ENCODE measurements around the gene KDM7A.

KDM7A gene

GRCh38 chr7:140050100-140050499, 126.7 kb downstream of the KDM7A start:
- no peak for DNase-seq

GRCh38 chr7:140049339-140050024, 127.3 kb downstream of the KDM7A start:
- no peak for DNase-seq

DNA sequence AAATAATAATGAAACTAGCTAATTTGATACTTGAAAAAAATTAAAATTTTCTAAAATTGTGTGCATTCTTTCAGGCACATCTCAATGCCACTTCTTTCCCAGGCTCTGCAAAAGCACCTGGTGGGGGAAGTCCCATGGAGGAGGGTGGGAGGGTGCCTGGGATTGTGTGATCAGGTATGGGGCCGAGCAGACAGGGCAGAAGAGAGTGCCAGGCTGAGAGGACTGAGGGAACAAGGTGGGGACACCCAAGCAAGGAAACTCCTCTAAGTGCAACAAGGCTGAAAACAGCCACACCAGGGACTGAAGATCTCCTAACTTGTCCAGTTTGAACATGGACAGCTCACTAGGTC, 127.8 kb downstream of the KDM7A start:
- DNase-seq, result no peak

DNA sequence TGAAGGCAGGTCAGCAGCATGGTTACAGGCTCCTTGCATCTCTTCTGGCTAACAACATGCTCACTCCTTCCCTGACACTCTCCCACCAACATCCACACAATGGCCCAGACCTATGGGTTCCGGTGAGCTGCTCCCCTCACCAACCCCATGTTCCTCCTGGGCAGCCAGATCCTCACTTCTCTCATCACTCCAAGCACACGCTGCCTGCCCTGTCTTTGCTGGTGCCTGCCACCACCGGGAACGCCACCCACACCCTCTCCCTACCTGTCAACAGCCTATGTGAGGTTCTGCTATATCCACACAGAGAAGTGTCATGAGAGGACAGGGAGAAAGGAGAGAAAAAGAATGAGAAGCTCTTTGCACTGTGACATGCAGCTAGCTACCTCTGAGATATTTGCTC, 128.6 kb downstream of the KDM7A start:
- DNase-seq, result no peak

DNA sequence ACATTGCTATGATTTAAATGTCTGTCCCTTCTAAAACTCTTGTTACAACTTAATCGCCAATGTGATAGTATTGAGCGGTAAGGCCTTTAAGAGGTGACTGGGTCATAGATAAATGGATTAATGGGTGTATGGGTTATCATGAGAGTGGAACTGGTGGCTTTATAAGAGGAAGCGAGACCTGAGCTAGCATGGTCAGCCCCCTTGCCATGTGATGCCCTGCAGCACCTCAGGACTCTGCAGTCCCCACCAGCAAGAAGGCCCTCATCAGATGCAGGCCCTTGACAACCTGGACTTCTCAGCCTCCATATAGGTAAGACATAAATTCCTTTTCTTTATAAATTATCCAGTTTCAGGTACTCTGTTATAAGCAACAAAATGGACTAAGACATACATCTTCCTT, 129.6 kb downstream of the KDM7A start:
- no peak for DNase-seq

DNA sequence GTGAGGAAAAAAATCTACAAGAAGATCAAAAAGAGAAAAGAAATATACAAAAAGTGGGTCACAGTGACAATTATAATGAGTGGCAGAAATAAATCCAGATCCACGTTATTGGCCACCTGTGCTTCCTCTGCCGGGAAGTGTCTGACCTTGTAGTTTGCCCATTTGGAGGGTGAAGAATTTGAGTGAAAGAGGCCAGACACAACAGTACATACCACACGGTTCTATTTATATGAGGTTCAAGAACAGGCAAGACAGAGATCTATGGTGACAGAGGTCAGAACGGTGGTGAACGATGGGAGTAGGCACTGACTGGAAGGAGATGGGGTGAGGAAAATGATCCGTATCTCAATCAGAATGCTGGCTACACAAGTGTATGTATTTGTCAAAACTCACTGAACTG, 131.1 kb downstream of the KDM7A start:
- no peak for DNase-seq

DNA sequence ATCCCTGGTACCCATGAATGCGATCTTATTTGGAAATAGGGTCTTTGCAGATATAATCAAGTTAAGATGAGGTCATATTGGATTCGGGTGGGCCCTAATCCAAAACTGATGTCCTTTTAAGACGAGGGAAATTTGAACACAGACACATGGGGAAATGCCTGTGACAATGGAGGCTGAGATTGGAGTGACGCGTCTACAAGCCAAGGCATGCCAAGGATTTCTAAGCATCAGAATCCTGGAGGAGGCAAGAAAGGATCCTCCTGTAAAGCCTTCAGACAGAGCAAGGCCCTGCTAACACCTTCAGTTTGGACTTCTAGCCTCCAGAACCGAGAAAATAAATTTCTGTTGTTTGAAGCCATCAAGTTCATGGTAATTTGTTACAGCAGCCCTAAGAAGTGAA, 132.5 kb downstream of the KDM7A start:
- DNase-seq, result no peak

DNA sequence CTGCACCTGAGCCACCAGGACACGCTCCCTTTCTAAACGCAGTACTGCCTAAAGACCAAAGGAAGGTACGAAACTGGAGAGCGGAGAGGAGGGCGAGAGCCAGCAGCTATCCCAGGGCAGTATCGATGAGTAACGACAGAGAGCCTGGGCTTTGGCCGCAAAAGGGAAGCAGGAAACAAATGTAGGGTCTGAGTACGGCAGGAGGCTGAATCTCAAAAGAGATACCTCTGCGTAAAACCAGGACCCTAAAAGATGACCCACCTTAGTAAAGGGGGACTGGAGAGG, 134.5 kb downstream of the KDM7A start:
- no peak for DNase-seq

GRCh38 chr7:140041659-140042385, 135.0 kb downstream of the KDM7A start:
- DNase-seq, result no peak

- no peak for DNase-seq
Measured at GRCh38 chr7:140039896-140040295, 136.9 kb downstream of the KDM7A start.

DNA sequence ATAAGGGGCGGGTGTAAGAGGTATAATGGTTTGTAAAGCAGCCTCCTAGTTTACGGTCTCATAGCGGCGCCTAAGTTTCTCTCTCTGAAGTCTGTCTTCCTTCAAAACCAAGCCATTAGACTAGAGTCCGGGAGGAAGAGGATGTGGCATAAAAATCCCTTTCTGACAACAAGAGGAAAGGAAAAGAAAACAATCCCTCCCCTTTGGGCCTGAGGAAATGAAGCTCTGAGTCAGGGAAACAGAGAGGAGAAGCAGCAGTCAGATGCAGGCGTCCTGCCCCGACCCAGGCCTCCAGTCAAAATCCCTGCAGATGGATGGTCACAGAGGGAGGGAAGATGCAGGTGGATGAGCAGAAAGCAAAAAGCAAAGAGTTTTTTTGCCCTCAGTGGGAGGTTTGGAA, 137.7 kb downstream of the KDM7A start:
- no peak for DNase-seq

DNA sequence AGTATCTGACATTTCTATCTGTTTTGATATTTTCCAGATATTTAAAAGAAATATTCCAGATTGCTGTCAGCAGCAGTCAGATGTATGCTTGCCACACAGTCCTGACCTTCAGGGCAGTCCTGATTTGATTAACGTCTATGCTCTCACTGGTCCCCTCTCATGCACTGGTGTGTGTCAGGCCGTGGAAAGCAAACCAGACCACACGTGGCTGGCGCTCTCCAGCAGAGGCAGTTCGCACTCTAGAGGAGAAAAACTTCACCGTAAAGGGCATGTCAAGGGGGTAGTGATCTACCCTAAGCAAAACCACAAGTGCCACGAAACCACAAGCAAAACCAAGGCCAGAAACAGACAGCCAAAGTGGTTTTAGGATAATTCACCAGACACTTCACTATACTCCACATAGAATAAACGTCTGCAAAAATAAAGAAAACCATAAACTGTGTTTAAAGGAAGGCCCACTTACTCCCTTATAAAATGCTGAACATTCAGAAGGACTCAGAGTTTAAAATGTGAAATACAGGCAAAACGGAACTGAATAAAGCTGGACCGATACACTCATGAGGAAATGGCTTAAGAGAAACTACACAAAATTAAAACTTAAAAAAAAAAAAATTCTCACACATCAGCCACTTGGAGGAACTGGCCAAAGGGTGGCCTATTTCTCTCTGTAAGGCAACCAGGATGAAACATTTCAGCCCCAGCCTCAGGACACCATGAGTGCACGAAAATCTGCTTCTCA, 140.4 kb downstream of the KDM7A start:
- no peak for DNase-seq

DNA sequence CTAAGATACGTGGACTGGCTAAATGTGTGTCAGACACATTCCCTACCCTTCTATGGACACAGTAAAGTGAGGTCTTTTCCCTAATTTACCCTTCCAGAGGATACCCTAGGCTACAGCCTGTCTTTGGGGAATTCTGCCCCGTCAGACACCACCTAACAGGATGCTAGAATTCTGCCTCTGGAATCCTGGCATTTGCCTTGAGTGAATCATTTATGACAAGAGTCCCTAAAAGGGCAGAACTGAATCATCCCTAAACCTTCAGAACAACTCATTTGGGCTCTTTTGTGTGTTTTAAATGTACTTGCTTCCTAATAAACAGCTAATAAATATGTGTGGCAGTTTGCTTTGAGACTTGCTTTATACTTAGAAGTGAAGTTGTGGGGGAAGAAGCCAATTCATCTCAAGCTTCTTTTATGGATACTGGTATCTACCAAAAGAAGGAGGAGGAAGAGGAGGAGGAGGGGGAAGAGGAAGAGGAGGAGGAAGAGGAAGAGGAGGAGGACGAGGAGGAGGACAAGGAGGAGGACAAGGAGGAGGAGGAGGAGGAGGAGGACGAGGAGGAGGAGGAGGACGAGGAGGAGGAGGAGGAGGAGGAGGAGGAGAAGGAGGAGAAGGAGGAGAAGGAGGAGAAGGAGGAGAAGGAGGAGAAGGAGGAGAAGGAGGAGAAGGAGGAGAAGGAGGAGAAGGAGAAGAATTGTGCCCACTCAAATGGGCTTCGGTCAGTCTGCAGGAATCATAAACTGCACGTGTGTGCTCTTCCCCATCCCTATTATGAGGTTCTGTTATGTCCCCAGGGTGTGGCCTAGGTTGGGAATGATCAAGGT, 141.2 kb downstream of the KDM7A start:
- DNase-seq, result no peak

All from NCI-H526 (cell line).